HG02938 (cell line): ENCODE data around the gene TEX54.
"Not testable (repeated sequence)": the region's sequence is repeated elsewhere in the genome, so short reads cannot be mapped to it uniquely, and the experiment has no call there.

ENCODE experiments used
- ATAC-seq: cut with Tn5 transposase; IDR thresholded peaks from one replicate; pipeline ENCODE4 v1.9.1; 2021; ENCODE audit warnings: mild to moderate bottlenecking, moderate library complexity; ENCODE audit not compliant: unreplicated experiment

The TEX54 gene

DNA sequence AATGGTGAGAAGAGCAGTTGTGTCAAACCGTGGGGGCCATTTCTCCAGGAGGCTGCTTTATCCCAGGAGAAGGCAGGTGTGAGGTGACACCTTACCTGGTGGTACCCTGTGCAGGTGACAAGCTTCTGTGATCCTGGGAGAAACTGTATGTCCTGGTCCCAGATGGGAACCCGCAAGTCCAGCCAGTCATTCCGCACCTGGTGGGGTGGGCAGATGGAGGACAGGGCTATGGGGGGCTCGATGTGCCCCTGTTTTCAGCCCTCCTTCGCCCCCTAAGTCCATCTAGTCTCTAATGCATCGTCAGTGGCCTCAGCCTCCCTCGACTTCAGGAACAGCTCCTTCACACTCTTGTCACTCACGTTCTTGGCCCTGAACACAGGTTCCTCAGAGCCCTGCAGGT is 2.7 kb upstream of the TEX54 start:
- ATAC-seq: no peak

DNA sequence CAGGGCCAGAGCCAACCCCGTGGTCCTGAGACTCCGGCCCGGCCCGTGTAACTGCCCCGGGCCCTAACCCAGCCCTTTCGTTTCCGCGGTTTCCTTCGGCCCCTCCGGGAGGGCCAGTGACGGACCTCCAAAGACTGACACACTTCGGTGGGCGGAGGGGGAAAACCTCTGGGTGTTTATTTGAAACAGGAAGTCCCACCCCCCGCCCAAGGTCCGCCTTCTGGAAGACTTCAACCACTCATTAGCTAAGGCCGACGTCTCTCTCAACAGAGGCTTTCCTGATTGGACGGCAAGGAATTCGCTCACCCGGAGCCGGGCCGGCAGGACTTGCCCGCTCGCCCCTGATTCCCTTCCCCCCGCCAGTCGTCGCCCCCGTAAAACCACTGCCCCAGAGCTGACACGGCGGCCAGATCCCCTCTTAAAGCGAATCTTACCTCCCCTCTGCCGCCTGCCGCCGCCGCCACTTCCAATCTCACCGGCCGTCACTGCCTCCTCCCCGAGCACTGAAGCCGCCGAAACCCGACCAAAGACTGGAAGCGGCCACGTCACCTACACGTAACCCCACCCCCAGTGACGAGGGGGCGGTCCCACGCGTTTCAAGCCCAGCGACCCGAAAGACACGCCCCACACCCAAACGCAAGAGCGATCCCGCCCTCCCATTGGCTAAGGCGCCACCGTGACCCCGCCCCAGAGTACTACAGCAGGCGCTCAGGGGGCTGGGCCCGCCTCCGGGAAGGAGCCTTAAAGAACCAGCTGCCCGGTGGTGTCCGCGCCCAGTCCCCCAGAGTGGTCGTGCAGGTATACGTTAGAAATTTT is 913 bp downstream of the TEX54 start, which contains the start of gene STX5:
STX5 (minus strand) TSS at position 532 of the 816 bp plus-strand sequence. CDS start 808 bp downstream, outside the sequence.
- peak; percentile 75 for ATAC-seq

DNA sequence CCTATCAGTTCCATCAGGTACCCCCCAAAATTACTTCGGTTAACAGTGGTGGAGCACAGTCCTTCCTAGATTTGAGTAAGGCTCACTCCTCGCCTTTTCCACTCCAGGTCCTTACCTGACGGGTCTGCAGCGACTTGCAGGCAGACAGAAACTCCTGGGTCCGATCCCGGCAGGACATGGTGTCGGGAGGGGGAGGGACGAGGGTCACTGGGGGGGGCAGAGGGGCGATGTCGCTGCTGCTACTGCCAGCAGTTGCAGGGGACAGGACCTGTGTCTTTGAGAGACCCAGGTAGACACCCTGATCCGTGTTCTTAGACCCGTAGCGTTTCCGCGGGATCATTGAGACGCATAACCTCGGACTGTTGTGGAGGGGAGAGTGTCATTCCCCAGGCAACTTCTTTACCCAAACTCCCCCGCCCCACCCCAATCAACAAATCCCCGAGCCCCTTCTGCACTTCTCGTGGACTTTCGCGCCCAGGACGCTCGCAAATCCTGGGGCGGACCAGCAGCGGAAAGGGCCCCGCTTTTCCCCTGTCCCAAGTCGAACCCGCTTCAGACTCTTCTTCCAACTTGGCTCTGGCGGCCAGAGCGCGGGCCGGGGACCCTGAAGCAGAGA is 1.6 kb downstream of the TEX54 start:
- ATAC-seq: no peak

- ATAC-seq: not testable (repeated sequence)
Observed at GRCh38 chr11:62828130-62828529, 4.5 kb downstream of the TEX54 start.

- ATAC-seq: no peak
Observed at GRCh38 chr11:62823677-62824076, 9.0 kb downstream of the TEX54 start.

DNA sequence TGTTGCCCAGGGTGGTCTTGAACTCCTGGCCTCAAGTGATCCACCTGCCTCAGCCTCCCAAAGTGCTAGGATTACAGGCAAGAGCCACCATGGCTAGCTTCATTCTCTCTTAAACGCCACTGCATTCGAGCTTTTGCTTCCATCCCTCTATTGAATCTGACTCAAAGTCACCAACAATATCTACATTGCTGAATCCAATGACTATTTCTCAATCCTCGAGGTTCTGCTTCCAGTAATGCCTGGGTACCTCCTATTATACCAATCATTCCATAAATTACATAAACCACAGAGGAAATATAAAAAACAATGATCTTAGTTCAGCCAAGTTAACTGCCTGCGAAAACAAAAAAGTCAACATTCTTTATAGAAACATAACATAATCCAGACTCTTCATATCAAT is 15.5 kb downstream of the TEX54 start:
- no peak for ATAC-seq

DNA sequence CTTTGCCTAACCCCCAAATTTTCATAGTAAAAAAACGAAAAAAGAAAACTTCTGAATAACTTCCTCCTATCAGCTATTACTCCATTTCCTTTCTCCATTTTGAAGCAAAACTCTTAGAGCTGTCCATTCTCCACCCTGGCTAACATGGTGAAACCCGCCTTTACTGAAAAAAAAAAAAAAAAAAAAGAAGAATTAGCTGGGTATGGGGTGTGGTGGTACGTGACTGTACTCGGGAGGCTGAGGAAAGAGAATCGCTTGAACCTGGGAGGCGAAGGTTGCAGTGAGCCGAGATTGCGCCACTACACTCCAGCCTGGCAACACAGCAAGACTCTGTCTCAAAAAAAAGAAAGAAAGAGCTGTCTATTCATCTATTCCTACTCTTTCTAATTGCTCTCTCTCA is 16.1 kb downstream of the TEX54 start:
- ATAC-seq: no peak

DNA sequence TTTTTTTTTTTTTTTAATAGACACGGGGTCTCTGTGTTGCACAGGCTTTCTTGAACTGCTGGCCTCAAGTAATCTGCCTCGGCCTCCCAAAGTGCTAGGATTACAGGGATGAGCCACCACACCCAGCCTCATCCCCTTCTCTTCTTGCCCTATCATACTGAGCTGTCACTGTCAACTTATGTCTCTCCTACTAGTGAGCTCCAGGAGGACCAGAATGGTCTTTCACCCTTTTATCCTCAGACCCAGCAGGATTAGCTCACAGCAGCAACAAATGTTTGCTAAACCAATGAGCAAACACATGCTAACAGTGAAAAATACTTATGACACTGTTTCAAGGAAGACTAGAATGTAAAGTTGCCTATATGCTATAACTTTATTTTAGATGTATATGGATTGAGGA is 21.0 kb downstream of the TEX54 start:
- ATAC-seq: no peak

DNA sequence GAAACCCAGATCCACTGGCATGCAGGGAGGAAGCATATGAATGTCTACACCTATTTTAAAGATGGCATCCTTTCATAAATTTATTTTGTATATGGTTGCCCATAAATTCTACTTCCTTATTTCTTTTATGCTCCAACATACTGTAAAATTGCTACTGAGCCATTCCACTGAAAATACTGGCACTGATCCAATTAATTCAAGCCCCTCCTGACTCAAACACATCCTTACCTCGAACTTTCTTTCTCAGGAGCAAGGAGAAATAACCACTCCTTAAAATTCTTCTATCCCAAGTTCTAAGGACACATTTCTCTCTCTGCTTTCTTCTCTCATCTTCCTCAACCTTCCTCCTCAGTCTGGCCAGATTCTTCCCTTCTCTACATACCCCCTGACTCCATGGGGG is 21.9 kb downstream of the TEX54 start:
- no peak for ATAC-seq

DNA sequence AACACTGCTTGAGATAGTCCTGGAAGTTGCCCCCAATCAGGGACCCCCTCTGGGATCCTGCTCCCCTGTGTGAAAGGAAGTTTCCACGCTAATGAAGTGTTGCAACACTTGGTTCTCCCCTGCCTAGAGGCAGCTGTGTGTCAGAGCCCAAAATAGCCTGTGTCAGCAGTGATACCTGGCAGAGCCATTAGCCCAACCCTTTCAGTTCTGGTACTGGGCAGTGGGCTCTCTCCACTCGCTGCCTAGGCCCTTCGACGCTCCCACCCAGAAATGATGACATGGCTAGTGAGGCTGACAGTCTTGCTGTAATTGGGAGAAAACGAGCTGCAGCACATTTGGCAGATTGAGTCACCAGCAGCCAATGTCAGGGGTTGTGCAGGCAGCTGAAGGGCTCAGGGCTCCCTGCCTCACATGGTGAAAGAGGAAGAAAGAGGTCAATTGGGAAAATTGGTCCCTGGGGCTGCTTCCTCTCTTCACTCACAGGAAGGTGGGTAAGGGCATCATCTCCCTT is 26.0 kb downstream of the TEX54 start:
- ATAC-seq: no peak

DNA sequence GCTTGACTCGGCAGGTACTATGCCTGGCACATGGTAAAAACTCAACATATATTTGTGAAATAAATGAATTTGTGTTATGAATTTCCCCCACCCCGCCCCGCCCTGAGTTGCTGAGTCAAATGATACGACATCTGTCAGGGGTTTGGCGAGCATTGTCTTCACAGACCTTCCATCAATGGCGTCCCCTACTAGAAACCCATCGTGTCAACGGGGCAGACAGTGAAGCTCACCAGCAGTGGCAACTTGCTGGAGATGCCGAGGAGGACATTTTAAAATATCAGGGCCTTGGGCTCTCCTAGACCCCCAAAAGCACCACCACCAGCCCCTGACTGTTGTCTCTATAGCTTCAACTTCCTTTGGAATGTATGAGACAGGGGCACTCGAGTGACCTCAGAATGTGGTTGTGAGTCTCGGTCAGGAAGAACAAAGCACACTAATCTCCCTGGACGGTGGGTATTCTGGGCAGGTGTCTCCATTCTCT is 26.6 kb downstream of the TEX54 start:
- no peak for ATAC-seq

DNA sequence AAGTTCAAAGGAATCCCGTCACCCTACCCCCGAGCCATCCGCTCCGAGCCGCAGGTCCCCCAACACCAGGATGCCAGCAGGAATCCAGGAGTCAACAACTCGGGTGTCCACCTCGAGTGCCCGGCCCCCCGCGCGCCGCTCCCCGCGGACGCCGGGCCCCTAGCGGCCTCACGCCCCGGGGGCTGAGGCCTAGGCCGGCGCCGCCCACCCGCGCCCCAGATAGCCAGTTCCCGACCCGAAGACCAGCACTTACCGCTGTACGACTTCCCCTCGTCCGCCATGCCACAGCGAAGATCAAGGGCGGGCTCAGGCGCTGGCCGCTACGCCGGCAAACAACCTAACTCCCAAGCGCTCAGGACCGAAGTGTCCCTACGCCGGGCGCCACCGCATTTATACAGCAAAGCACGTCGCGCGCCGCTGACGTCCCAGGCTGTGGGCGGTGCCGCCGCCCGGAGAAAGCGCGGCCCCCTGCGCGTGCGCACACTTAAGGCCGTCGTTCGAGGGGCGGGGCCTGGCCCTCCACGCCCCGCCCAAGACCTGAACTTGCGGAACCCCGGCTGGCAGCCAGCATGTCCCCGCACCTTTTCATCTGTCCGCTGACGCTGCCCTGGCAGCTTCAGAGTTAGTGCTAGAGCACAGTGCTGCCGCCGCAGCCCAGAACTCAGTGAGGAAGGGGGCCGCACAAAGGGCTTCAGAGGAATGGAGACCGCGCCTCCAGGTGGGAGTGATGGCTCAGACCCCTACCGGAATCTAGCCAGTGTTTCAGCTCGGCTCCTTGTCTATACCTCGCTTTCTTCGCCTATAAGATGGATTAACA is 27.4 kb downstream of the TEX54 start, which contains the start of gene NXF1:
NXF1 (minus strand) TSS at position 365 of the 817 bp plus-strand sequence; CDS start at position 281, 84 bp downstream.
- peak; percentile 80 for ATAC-seq

DNA sequence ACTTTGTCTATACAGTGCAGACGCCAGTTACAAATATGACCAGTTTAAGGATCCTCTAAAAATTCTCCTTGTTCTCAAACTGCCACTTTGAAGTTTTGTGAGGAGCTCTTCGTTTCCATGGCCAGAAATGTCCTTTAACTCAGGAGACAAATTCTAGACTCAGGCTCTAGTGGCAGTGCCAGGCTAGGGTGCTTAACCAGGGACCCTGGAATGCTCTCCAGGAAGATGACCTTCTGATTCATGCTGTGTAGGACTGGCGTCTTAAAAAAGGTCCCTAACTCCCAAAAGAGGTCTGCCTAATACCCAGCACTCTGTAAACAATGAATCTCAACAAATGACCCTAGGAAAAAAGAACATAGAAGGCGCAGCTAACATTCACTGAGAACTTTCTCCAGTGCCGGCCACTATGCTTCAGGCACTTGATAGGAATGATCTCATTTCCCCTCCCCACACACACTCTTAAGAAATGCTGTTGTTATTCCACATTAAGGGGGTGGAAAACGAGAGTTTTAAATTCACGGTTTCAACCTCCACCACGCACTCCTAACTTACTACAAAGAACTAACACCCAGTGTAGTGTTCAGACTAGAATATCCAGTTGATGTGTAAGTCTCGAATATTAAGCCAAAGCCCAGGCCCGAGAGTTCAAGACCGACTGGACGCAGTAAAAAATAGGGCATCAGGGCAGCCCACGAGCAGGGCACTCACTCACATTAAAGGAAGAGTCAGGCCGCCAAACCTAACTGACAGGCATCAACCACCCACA is 28.1 kb downstream of the TEX54 start:
- ATAC-seq: no peak

DNA sequence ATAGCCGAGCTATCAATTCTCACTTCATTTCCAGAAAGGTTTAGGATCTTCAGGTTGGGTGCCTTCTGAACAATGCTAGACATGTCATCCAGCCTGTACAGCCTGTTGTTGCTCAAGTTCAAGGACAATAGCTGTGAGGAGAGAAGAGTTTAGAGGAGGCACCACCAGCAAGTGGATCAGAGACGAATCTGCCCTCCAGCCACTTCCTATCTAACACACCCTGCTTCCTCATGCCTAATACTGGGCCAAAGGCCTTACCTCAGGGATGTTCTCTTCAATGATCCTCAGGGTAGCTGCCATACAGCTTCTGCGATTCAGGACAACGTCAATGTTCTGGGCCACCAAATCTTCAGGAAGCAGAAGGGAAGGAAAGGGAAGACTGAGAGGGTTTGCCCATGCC is 31.6 kb downstream of the TEX54 start:
- ATAC-seq: no peak

DNA sequence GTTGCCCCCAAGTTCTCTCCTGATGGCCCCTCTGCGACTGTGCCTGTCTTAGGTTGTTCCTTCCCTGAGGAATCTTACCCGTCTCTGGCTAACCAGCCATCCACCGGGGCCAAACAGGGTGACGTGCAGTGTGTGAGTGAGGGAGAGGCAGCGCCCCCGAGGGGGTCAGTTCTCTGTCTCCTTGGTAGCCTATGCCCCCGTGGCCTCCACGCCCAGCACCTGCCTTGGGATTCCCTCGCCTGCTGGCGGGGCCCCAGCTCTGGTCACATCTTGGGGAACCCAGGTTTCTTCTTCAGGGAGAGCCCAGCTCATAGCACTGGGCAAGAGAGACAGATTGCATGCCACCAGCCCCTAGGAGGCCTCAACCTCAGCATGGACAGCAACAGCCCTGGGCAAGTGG is 33.2 kb downstream of the TEX54 start:
- no peak for ATAC-seq

- ATAC-seq: no peak
Observed at GRCh38 chr11:62796281-62796680, 36.4 kb downstream of the TEX54 start.

DNA sequence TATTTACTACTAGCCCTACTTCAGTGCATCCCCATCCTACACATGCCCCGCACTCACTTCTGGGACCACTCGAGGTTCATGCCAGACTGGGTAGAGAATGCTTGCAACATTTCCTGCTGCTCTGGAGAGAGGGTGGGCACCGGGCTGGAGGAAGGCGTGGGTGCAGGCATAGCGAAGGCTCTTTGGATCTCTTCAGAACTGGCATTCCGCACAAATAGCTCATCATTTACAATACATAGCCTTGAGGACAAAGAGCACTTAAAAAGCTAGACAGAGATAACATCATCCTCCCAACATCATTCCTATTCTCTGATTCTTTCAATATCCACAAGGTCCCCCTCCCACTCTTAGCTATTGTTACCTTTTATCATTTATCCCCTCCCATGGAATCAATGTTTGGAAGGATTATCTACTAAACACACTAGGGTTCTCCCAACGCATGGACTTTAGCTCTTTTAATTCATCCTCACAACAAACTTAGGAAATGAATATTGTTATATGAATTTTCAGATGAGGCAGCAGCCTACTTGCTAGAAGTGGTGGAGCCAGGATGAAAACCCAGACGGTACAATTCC is 38.4 kb downstream of the TEX54 start:
- no peak for ATAC-seq

GRCh38 chr11:62792202-62792575 is 40.5 kb downstream of the TEX54 start:
- ATAC-seq: no peak

DNA sequence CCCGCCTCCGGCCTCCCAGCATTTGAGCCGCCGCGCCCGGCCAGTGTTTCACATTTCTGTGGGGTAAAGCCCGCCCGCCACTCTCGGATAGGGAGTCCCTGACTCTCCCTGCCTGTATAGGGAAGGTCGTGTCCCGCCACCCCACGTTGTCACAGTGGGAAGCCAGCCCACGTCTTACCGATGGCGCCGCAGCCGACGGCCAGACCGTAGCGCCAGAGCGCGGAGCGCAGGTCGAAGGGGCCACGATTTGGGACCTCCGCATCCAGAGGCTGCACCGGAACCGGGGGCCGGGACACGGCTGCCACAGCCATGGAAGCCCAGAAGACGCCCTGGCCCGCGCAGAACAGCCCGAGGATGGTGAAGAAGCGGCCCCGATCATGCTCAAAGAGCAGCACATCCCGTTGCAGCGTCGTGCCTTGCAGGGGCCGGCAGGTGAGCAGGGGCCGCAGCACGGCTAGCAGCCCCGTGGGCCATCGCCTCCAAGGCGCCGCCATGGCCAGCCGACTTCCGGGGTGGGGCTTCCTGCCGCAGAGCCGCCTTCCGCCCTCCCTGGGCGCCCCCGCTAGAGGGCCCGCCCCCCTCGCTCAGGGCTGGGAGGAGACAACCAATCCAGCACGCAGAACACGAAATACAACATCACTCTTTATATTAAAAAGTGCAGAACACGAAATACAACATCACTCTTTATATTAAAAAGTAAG is 41.0 kb downstream of the TEX54 start, which contains the start of gene TMEM223:
TMEM223 (minus strand) TSS at position 506 of the 701 bp plus-strand sequence; CDS start at position 494, 12 bp downstream.
- ATAC-seq: peak; percentile 42
